Tibial nerve (tissue), 4 donors: ENCODE results near the gene ROBO2.

Experiments
- EP300 ChIP-seq, 2 donors: sonication (generic); formaldehyde crosslinking; IDR thresholded peaks; one replicate each; pipeline ENCODE4 v1.6.1; 2017; ENCODE audit warnings: antibody characterized with exemption in 2 of 2, mild to moderate bottlenecking in 1 of 2
- TF ChIP-seq, protein P1 (sequence below), 5 experiments: fragments of 200-600 bp in 3 of 5; fragments of 450-650 bp in 2 of 5; sonication (generic) in 3 of 5; IDR thresholded peaks; one replicate each; pipeline ENCODE4 v1.5.1; 2016 to 2019; ENCODE audit warnings: antibody characterized with exemption in 5 of 5, mild to moderate bottlenecking in 3 of 5, moderate library complexity in 2 of 5

DNA sequence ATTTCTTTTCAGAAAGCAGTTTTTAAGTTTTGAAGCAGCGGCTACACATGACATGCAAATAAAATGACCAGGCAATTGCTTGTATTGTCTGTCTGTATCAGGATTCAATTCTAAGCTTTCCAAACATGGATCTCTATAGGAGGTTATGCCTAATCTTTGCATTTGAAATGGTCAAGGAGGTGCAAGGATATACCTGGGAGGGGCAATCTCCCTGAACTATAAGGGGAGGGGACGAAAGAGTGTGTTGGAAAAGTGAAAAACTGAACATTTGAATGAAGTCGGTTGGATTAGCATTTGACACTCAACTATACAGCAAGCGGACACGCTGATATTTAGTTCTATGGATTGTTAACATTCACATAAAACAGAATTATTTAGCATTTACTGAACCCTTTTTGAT lies 11.7 kb downstream of the ROBO2 start:
- TF ChIP-seq, protein P1, sequence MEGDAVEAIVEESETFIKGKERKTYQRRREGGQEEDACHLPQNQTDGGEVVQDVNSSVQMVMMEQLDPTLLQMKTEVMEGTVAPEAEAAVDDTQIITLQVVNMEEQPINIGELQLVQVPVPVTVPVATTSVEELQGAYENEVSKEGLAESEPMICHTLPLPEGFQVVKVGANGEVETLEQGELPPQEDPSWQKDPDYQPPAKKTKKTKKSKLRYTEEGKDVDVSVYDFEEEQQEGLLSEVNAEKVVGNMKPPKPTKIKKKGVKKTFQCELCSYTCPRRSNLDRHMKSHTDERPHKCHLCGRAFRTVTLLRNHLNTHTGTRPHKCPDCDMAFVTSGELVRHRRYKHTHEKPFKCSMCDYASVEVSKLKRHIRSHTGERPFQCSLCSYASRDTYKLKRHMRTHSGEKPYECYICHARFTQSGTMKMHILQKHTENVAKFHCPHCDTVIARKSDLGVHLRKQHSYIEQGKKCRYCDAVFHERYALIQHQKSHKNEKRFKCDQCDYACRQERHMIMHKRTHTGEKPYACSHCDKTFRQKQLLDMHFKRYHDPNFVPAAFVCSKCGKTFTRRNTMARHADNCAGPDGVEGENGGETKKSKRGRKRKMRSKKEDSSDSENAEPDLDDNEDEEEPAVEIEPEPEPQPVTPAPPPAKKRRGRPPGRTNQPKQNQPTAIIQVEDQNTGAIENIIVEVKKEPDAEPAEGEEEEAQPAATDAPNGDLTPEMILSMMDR (IDR thresholded peaks at IDR 0.05): no peak
- no peak for TF ChIP-seq EP300 (IDR thresholded peaks at IDR 0.05)
